ENCODE measurements around the gene DGKG.

DGKG gene

GRCh38 chr3:186132487-186132886 is 229.5 kb downstream of the DGKG start:
- no peak for DNase-seq

GRCh38 chr3:186129206-186129605 is 232.8 kb downstream of the DGKG start:
- DNase-seq = no peak

GRCh38 chr3:186128158-186128557 is 233.9 kb downstream of the DGKG start:
- DNase-seq = no peak

- DNase-seq = no peak
These were observed 234.6 kb downstream of the DGKG start for GRCh38 chr3:186127463-186127862.

- no peak for DNase-seq
These were observed 236.9 kb downstream of the DGKG start for GRCh38 chr3:186125118-186125517.

GRCh38 chr3:186124592-186124991 is 237.4 kb downstream of the DGKG start:
- DNase-seq = no peak

- DNase-seq = no peak
These were observed 239.0 kb downstream of the DGKG start for GRCh38 chr3:186123012-186123411.

GRCh38 chr3:186121968-186122367 is 240.1 kb downstream of the DGKG start:
- no peak for DNase-seq

- no peak for DNase-seq
These were observed 240.8 kb downstream of the DGKG start for GRCh38 chr3:186121278-186121677.

- DNase-seq = no peak
These were observed 242.5 kb downstream of the DGKG start for GRCh38 chr3:186119499-186119898.

- no peak for DNase-seq
These were observed 243.3 kb downstream of the DGKG start for GRCh38 chr3:186118692-186119091.

GRCh38 chr3:186117521-186118134 is 244.4 kb downstream of the DGKG start:
- no peak for DNase-seq

- DNase-seq = no peak
These were observed 246.6 kb downstream of the DGKG start for GRCh38 chr3:186115239-186115996.

- no peak for DNase-seq
These were observed 250.8 kb downstream of the DGKG start for GRCh38 chr3:186110975-186111974.

GRCh38 chr3:186109897-186110803 is 251.9 kb downstream of the DGKG start:
- DNase-seq = peak; percentile 64

GRCh38 chr3:186108941-186109865 is 252.8 kb downstream of the DGKG start, which contains the start of gene ETV5:
TSS of gene ETV5 (minus strand) at chr3:186109089. CDS start at chr3:186105868, 3,221 bp downstream.
- peak; percentile 97 for DNase-seq

GRCh38 chr3:186108106-186108940 is 253.7 kb downstream of the DGKG start:
- DNase-seq = no peak

GRCh38 chr3:186107215-186108105 is 254.6 kb downstream of the DGKG start:
- peak; percentile 56 for DNase-seq

GRCh38 chr3:186105543-186105942 is 256.5 kb downstream of the DGKG start:
- no peak for DNase-seq

All from NCI-H510A treated with DMSO at 0.1 percent for 48 hours (cell line).